B cell (primary cell): ENCODE data around the gene MAD1L1. TPM values are rescaled to one million over a fixed set of nuclear protein-coding genes. Genes with fewer than 3 reads are reported as not detected.

Experiments used
- ATAC-seq: fragments of 200-7000 bp; cut with Tn5 transposase; one replicate; pipeline ENCODE4 v1.10.0; 2021; ENCODE audit warnings: low read depth, mild to moderate bottlenecking, moderate number of reproducible peaks, moderate library complexity
- CTCF ChIA-PET: fragments of 350-600 bp; sonication (Branson Sonifier 250); formaldehyde crosslinking; loops from one replicate; lab custom pipeline; 2021; ENCODE audit warnings: antibody characterized with exemption, inconsistent platforms; lab: Charles Lee
- POLR2A ChIA-PET: fragments of 350-600 bp; sonication (Branson Sonifier 250); formaldehyde crosslinking; loops from one replicate; lab custom pipeline; 2021; ENCODE audit warnings: antibody characterized with exemption; lab: Charles Lee
- DNase-seq: peaks from one replicate; pipeline ENCODE4 v3.0.0; 2013
- H2AFZ ChIP-seq: 2 replicates; pipeline ENCODE4 v1.6.1; 2012; ENCODE audit warnings: mild to moderate bottlenecking, low read depth, low read length; ENCODE audit not compliant: insufficient read depth, poor library complexity, severe bottlenecking
- H3K27ac ChIP-seq, 2 donors: 1 replicate in 1 of 2; 2 replicates in 1 of 2; pipeline ENCODE4 v1.5.1; 2012 to 2013; ENCODE audit warnings: low read length in 2 of 2, mild to moderate bottlenecking in 2 of 2, moderate library complexity in 1 of 2
- H3K27me3 ChIP-seq, 4 experiments: fragments of 200-600 bp in 1 of 4; sonication (generic) in 1 of 4; replicated peaks in 1 of 4; 1 replicate in 2 of 4; 2 replicates in 2 of 4; pipeline versions ENCODE4 v1.6.1 to v1.7.0; 2013 to 2016; ENCODE audit warnings: low read length in 3 of 4, mild to moderate bottlenecking in 2 of 4, mixed read lengths in 1 of 4, moderate library complexity in 1 of 4; ENCODE audit not compliant: insufficient read depth in 4 of 4, control insufficient read depth in 3 of 4; ENCODE audit errors: control extremely low read depth in 1 of 4
- H3K36me3 ChIP-seq, 2 experiments: replicated peaks in 1 of 2; 1 replicate in 1 of 2; 2 replicates in 1 of 2; pipeline versions ENCODE4 v1.6.1 to v1.7.1; 2013; ENCODE audit warnings: low read length in 1 of 2; ENCODE audit not compliant: insufficient read depth in 2 of 2, control insufficient read depth in 1 of 2; ENCODE audit errors: control extremely low read depth in 1 of 2, extremely low read depth in 1 of 2
- H3K4me1 ChIP-seq, 2 donors: fragments of 200-600 bp in 1 of 2; sonication (generic) in 1 of 2; 1 replicate in 1 of 2; 2 replicates in 1 of 2; pipeline versions ENCODE4 v1.5.1 to v1.6.1; 2013 to 2017; ENCODE audit warnings: low read length in 2 of 2; ENCODE audit not compliant: control insufficient read depth in 2 of 2, insufficient read depth in 2 of 2
- H3K4me2 ChIP-seq: replicated peaks from 2 replicates; pipeline ENCODE3; 2012; ENCODE audit warnings: mild to moderate bottlenecking, low read depth, low read length; ENCODE audit not compliant: poor library complexity, severe bottlenecking
- H3K4me3 ChIP-seq, 5 experiments: fragments of 200-600 bp in 1 of 5; sonication (generic) in 1 of 5; 1 replicate in 3 of 5; 2 replicates in 2 of 5; pipeline versions ENCODE4 v1.5.1 to v1.7.0; 2011 to 2016; ENCODE audit warnings: low read length in 4 of 5, mild to moderate bottlenecking in 4 of 5, low read depth in 2 of 5, control low read depth in 1 of 5, moderate library complexity in 1 of 5; ENCODE audit not compliant: insufficient read depth in 1 of 5; ENCODE audit errors: control extremely low read depth in 1 of 5, extremely low read depth in 1 of 5
- H3K79me2 ChIP-seq: fragments of 200-600 bp; sonication (generic); one replicate; pipeline ENCODE4 v1.6.0; 2016; ENCODE audit warnings: low read length; ENCODE audit not compliant: control insufficient read depth, insufficient read depth
- H3K9ac ChIP-seq: fragments of 200-600 bp; sonication (generic); 2 replicates; pipeline ENCODE4 v1.6.1; 2017; ENCODE audit warnings: mild to moderate bottlenecking, low read length, moderate library complexity
- H3K9me3 ChIP-seq, 3 donors: one replicate each; pipeline versions ENCODE4 v1.6.1 to v1.7.1; 2013; ENCODE audit warnings: low read length in 2 of 3; ENCODE audit not compliant: control insufficient read depth in 2 of 3, insufficient read depth in 1 of 3; ENCODE audit errors: control extremely low read depth in 1 of 3
- H4K20me1 ChIP-seq: 2 replicates; pipeline ENCODE4 v1.6.0; 2012; ENCODE audit warnings: mild to moderate bottlenecking, low read length; ENCODE audit not compliant: insufficient read depth, control insufficient read depth, poor library complexity, severe bottlenecking
- H3K27ac Mint-ChIP-seq: one replicate; pipeline ENCODE4 v1.8.0; 2021; ENCODE audit warnings: mixed read lengths
- H3K27me3 Mint-ChIP-seq: one replicate; pipeline ENCODE4 v1.8.0; 2021; ENCODE audit warnings: mixed read lengths
- H3K4me1 Mint-ChIP-seq: one replicate; pipeline ENCODE4 v1.8.0; 2021; ENCODE audit warnings: mixed read lengths
- H3K4me3 Mint-ChIP-seq: one replicate; pipeline ENCODE4 v1.8.0; 2021; ENCODE audit warnings: mixed read lengths
- H3K9me3 Mint-ChIP-seq: one replicate; pipeline ENCODE4 v1.8.0; 2022; ENCODE audit warnings: mixed read lengths; ENCODE audit not compliant: insufficient read depth
- CTCF ChIP-seq: fragments of 200-600 bp; IDR thresholded peaks from one replicate; pipeline ENCODE4 v1.8.0; 2022; ENCODE audit warnings: antibody characterized with exemption, mild to moderate bottlenecking
- EZH2 ChIP-seq: IDR thresholded peaks from 2 replicates; pipeline ENCODE4 v1.6.1; 2012; ENCODE audit warnings: borderline replicate concordance, low read depth, mild to moderate bottlenecking, moderate library complexity, low read length; ENCODE audit not compliant: insufficient read depth, poor library complexity, severe bottlenecking
- WGBS: methylation state at CpG from one replicate; pipeline ENCODE4 v1.1.5; 2013; ENCODE audit warnings: missing lambda C conversion rate; ENCODE audit not compliant: insufficient coverage; 5-methylcytosine and 5-hydroxymethylcytosine counted together
- intact Hi-C: fragments of 100-400 bp; cut with micrococcal nuclease; formaldehyde crosslinking; loops from one replicate; pipeline ENCODE4 v1.10.0; 2022
- polyA plus RNA-seq: library from polyadenylated mRNA; depleted of rRNA; stranded (reverse); fragments of >200 nt; gene quantifications from 2 replicates; pipeline ENCODE4 v1.2.3, GENCODE V29; 2012
- total RNA-seq, 2 donors: library from RNA; stranded (reverse); fragments of 120-200 nt in 1 of 2; gene quantifications; 1 replicate in 1 of 2; 2 replicates in 1 of 2; pipeline versions ENCODE4 v1.2.3 to v1.2.4, GENCODE V29; 2013 to 2022

Gene MAD1L1
- total and polyA plus RNA-seq, 2 donors (not counting 1 experiment from before 2014, with no cell fraction given): 86.7 to 110 TPM

- no peak overlapping the region for H3K27ac Mint-ChIP-seq
- Histone ChIP-seq H2AFZ (no peak overlapping the region), H3K36me3 (peaks cover 1 to 13% of the 10 kb centered on the region in 2 experiments), H3K9me3 (no peaks in the 10 kb centered on the region), H3K9ac (no peak overlapping the region), H3K27me3 (no peaks in the 10 kb centered on the region), H3K27ac (no peak overlapping the region), H3K79me2 (peaks cover 7% of the 10 kb centered on the region), H3K4me2 (no peak overlapping the region), H4K20me1 (no peaks in the 10 kb centered on the region), H3K4me3 (no peak overlapping the region), H3K4me1 (no peaks in the 10 kb centered on the region)
- no peak overlapping the region for H3K4me3 Mint-ChIP-seq
- TF ChIP-seq CTCF: no peak
- no peak for TF ChIP-seq EZH2
- 96% methylated on average over 39 of the region's 39 CpGs for WGBS
- ATAC-seq: no peak
- ChIA-PET CTCF (no interaction called here), POLR2A (no interaction called here)
- no peaks in the 10 kb centered on the region for H3K9me3 Mint-ChIP-seq
- DNase-seq: no peak
- H3K27me3 Mint-ChIP-seq: no peaks in the 10 kb centered on the region
- intact Hi-C loops: no loop called here
- H3K4me1 Mint-ChIP-seq: no peaks in the 10 kb centered on the region
Measured at GRCh38 chr7:2172311-2173188, 60.2 kb downstream of the MAD1L1 start.

- no peak overlapping the region for H3K27ac Mint-ChIP-seq
- no peaks in the 10 kb centered on the region for H3K4me1 Mint-ChIP-seq
- intact Hi-C loops: no loop called here
- 90% methylated on average over 5 of the region's 6 CpGs for WGBS
- ATAC-seq: no peak
- no peak for DNase-seq
- H3K9ac ChIP-seq: no peak overlapping the region
- no peak for TF ChIP-seq EZH2
- TF ChIP-seq CTCF: no peak
- H3K9me3 ChIP-seq: no peaks in the 10 kb centered on the region
- H3K27me3 Mint-ChIP-seq: no peaks in the 10 kb centered on the region
- H3K27ac ChIP-seq: no peak overlapping the region
- H3K9me3 Mint-ChIP-seq: no peaks in the 10 kb centered on the region
- H3K4me2 ChIP-seq: no peak overlapping the region
- peaks cover 0 to 11% of the 10 kb centered on the region in 2 experiments for H3K36me3 ChIP-seq
- H2AFZ ChIP-seq: no peak overlapping the region
- H3K4me3 Mint-ChIP-seq: no peak overlapping the region
- CTCF ChIA-PET: no interaction called here
- POLR2A ChIA-PET: no interaction called here
- H4K20me1 ChIP-seq: no peaks in the 10 kb centered on the region
- no peaks in the 10 kb centered on the region for H3K27me3 ChIP-seq
- H3K4me3 ChIP-seq: no peak overlapping the region
- no peaks in the 10 kb centered on the region for H3K4me1 ChIP-seq
- peaks cover 7% of the 10 kb centered on the region for H3K79me2 ChIP-seq
Measured at GRCh38 chr7:2171855-2172254, 60.9 kb downstream of the MAD1L1 start.
